Liver (tissue), 9 donors: ENCODE measurements around the gene ZNF518B. TPM values are rescaled to one million over a fixed set of nuclear protein-coding genes. Genes with fewer than 3 reads are reported as not detected.

Experiments used
- DNase-seq: peaks from one replicate; pipeline ENCODE4 v3.0.0-alpha.2; 2017; ENCODE audit warnings: low spot score
- H3K27ac ChIP-seq, 2 donors: one replicate each; pipeline ENCODE4 v1.7.0; 2013; ENCODE audit warnings: inconsistent platforms in 2 of 2, low read length in 2 of 2, control low read depth in 1 of 2, low read depth in 1 of 2, mild to moderate bottlenecking in 1 of 2
- H3K27me3 ChIP-seq, 4 donors: one replicate each; pipeline versions ENCODE4 v1.6.1 to v1.7.0; 2013; ENCODE audit warnings: low read length in 3 of 4, inconsistent platforms in 1 of 4, mild to moderate bottlenecking in 1 of 4, moderate library complexity in 1 of 4; ENCODE audit not compliant: control insufficient read depth in 4 of 4, insufficient read depth in 4 of 4
- H3K36me3 ChIP-seq, 4 donors: one replicate each; pipeline versions ENCODE4 v1.6.1 to v1.7.0; 2013; ENCODE audit warnings: low read length in 3 of 4, mild to moderate bottlenecking in 3 of 4, low read depth in 1 of 4, moderate library complexity in 1 of 4; ENCODE audit not compliant: control insufficient read depth in 4 of 4, insufficient read depth in 3 of 4
- H3K4me1 ChIP-seq, 4 donors: one replicate each; pipeline versions ENCODE4 v1.6.1 to v1.7.0; 2013; ENCODE audit warnings: low read length in 3 of 4, mild to moderate bottlenecking in 3 of 4, moderate library complexity in 1 of 4; ENCODE audit not compliant: control insufficient read depth in 4 of 4, insufficient read depth in 4 of 4
- H3K4me3 ChIP-seq, 3 donors: one replicate each; pipeline versions ENCODE4 v1.6.1 to v1.7.0; 2013; ENCODE audit warnings: low read length in 3 of 3, control low read depth in 1 of 3, low read depth in 1 of 3, mild to moderate bottlenecking in 1 of 3
- H3K9ac ChIP-seq, 2 donors: one replicate each; pipeline ENCODE4 v1.7.0; 2013; ENCODE audit warnings: low read length in 2 of 2, mild to moderate bottlenecking in 2 of 2, moderate library complexity in 2 of 2, control low read depth in 1 of 2, low read depth in 1 of 2
- H3K9me3 ChIP-seq, 4 donors: one replicate each; pipeline versions ENCODE4 v1.6.1 to v1.7.0; 2013; ENCODE audit warnings: low read length in 3 of 4; ENCODE audit not compliant: control insufficient read depth in 4 of 4
- ATF3 ChIP-seq: IDR thresholded peaks from 2 replicates; pipeline ENCODE4 v1.6.1; 2016; ENCODE audit warnings: antibody characterized with exemption
- CTCF ChIP-seq: fragments of 150-350 bp; IDR thresholded peaks from 2 replicates; pipeline ENCODE4 v1.5.1; 2017; ENCODE audit warnings: improper control_type of control experiment, low read depth, low read length; ENCODE audit not compliant: missing input control
- EGR1 ChIP-seq, 2 donors: IDR thresholded peaks; 2 replicates each; pipeline ENCODE4 v1.6.1; 2016 to 2018; ENCODE audit warnings: antibody characterized with exemption in 2 of 2, low read depth in 2 of 2
- FOXA1 ChIP-seq: IDR thresholded peaks from 2 replicates; pipeline ENCODE4 v1.6.1; 2016; ENCODE audit warnings: antibody characterized with exemption
- FOXA2 ChIP-seq: IDR thresholded peaks from 2 replicates; pipeline ENCODE4 v1.6.1; 2016; ENCODE audit warnings: antibody characterized with exemption
- GABPA ChIP-seq, 2 donors: IDR thresholded peaks in 1 of 2; conservative IDR thresholded peaks in 1 of 2; 2 replicates each; pipeline ENCODE4 v1.6.1; 2016; ENCODE audit warnings: antibody characterized with exemption in 2 of 2, mild to moderate bottlenecking in 1 of 2, moderate library complexity in 1 of 2
- HNF4G ChIP-seq: IDR thresholded peaks from 2 replicates; pipeline ENCODE4 v1.6.1; 2016; ENCODE audit warnings: antibody characterized with exemption
- JUND ChIP-seq, 2 donors: IDR thresholded peaks; 2 replicates each; pipeline ENCODE4 v1.6.1; 2016; ENCODE audit warnings: antibody characterized with exemption in 2 of 2
- MAX ChIP-seq: IDR thresholded peaks from 2 replicates; pipeline ENCODE4 v1.6.1; 2016; ENCODE audit warnings: antibody characterized with exemption
- NR2F2 ChIP-seq: IDR thresholded peaks from 2 replicates; pipeline ENCODE4 v1.6.1; 2016; ENCODE audit warnings: antibody characterized with exemption
- RAD21 ChIP-seq, 2 donors: IDR thresholded peaks; 2 replicates each; pipeline ENCODE4 v1.6.1; 2016; ENCODE audit warnings: antibody characterized with exemption in 2 of 2, mild to moderate bottlenecking in 2 of 2
- REST ChIP-seq: IDR thresholded peaks from 2 replicates; pipeline ENCODE4 v1.6.1; 2016; ENCODE audit warnings: antibody characterized with exemption, mild to moderate bottlenecking
- RXRA ChIP-seq, 2 donors: IDR thresholded peaks; 2 replicates each; pipeline ENCODE4 v1.6.1; 2017 to 2018; ENCODE audit warnings: antibody characterized with exemption in 2 of 2, mild to moderate bottlenecking in 1 of 2
- SP1 ChIP-seq: IDR thresholded peaks from 2 replicates; pipeline ENCODE4 v1.6.1; 2018; ENCODE audit warnings: antibody characterized with exemption, mild to moderate bottlenecking
- TAF1 ChIP-seq: conservative IDR thresholded peaks from 2 replicates; pipeline ENCODE4 v1.6.1; 2016; ENCODE audit warnings: antibody characterized with exemption, mild to moderate bottlenecking
- YY1 ChIP-seq: IDR thresholded peaks from 2 replicates; pipeline ENCODE4 v1.6.1; 2016; ENCODE audit warnings: antibody characterized with exemption, mild to moderate bottlenecking
- ZBTB33 ChIP-seq: IDR thresholded peaks from 2 replicates; pipeline ENCODE4 v1.6.1; 2016; ENCODE audit warnings: antibody characterized with exemption
- WGBS: extraction: QIAGEN DNeasy Blood & Tissue Kit; methylation state at CpG from one replicate; pipeline ENCODE4 v1.1.7; 2013; 5-methylcytosine and 5-hydroxymethylcytosine counted together
- polyA plus RNA-seq, 2 donors: library from polyadenylated mRNA; stranded (reverse) in 1 of 2; unstranded in 1 of 2; fragments of 200-250 nt in 1 of 2; fragments of >200 nt in 1 of 2; fragmentation: Nextera tagmentation in 1 of 2; extraction: Ambion mirVana in 1 of 2; gene quantifications; one replicate each; pipeline versions ENCODE4 v1.2.1 to v1.2.3, GENCODE V29; 2013 to 2015
- total RNA-seq, 2 donors: library from RNA; depleted of rRNA; stranded (reverse); fragments of >200 nt; gene quantifications; one replicate each; pipeline ENCODE4 v1.2.3, GENCODE V29; 2014
- donor health status: healthy.
- donor health status: healthy.
- donor health status: healthy.
- donor health status: healthy.
- donor health status: healthy.

The ZNF518B gene
- total and polyA plus RNA-seq, 4 donors, result 1.4 to 15.0 (median 6.9) TPM

GRCh38 chr4:10495651-10496050 is 38.4 kb upstream of the ZNF518B start:
- Histone ChIP-seq H3K9me3 (no peaks in the 10 kb centered on the region), H3K36me3 (no peaks in the 10 kb centered on the region), H3K9ac (no peak overlapping the region), H3K27me3 (peaks cover 0 to 4% (median 0%) of the 10 kb centered on the region in 4 donors), H3K4me1 (no peaks in the 10 kb centered on the region), H3K4me3 (no peak overlapping the region), H3K27ac (no peak overlapping the region)
- WGBS, result 70% methylated on average over 8 of the region's 8 CpGs
- no peak for DNase-seq
- TF ChIP-seq RXRA (IDR thresholded peaks at IDR 0.05) (no peak), YY1 (no peak)

- no peak for TF ChIP-seq EGR1 (IDR thresholded peaks at IDR 0.05; ENCODE audit: low read depth in 2 of 2)
- TF ChIP-seq RXRA (IDR thresholded peaks at IDR 0.05), result no peak
- TF ChIP-seq FOXA2, result no peak
- no peak for TF ChIP-seq GABPA (IDR thresholded peaks at IDR 0.05 in 1 of 2, conservative IDR thresholded peaks at IDR 0.05 in 1 of 2)
- TF ChIP-seq HNF4G, result no peak
- no peak for TF ChIP-seq CTCF
- no peak for TF ChIP-seq TAF1
- TF ChIP-seq ZBTB33, result no peak
- TF ChIP-seq RAD21 (IDR thresholded peaks at IDR 0.05), result no peak
- TF ChIP-seq MAX, result no peak
- TF ChIP-seq SP1, result no peak
- no peak for TF ChIP-seq JUND (IDR thresholded peaks at IDR 0.05)
- TF ChIP-seq ATF3, result no peak
- DNase-seq, result no peak
These were observed 35.2 kb upstream of the ZNF518B start for GRCh38 chr4:10492464-10492863.

GRCh38 chr4:10491401-10491800 is 34.2 kb upstream of the ZNF518B start:
- Histone ChIP-seq H3K4me3 (no peak overlapping the region), H3K9me3 (no peaks in the 10 kb centered on the region), H3K9ac (no peak overlapping the region), H3K4me1 (no peaks in the 10 kb centered on the region), H3K27ac (no peak overlapping the region), H3K27me3 (peaks cover 0 to 2% (median 0%) of the 10 kb centered on the region in 4 donors), H3K36me3 (no peaks in the 10 kb centered on the region)
- no peak for DNase-seq
- WGBS, result 74% methylated on average over 3 of the region's 3 CpGs
- no peak for TF ChIP-seq MAX
- TF ChIP-seq FOXA2, result no peak
- no peak for TF ChIP-seq REST
- TF ChIP-seq NR2F2, result no peak
- TF ChIP-seq RAD21 (IDR thresholded peaks at IDR 0.05), result no peak
- TF ChIP-seq YY1, result no peak
- no peak for TF ChIP-seq ATF3
- TF ChIP-seq EGR1 (IDR thresholded peaks at IDR 0.05; ENCODE audit: low read depth in 2 of 2), result no peak
- TF ChIP-seq HNF4G, result no peak
- no peak for TF ChIP-seq JUND (IDR thresholded peaks at IDR 0.05)
- no peak for TF ChIP-seq TAF1
- TF ChIP-seq RXRA (IDR thresholded peaks at IDR 0.05), result no peak
- no peak for TF ChIP-seq GABPA (IDR thresholded peaks at IDR 0.05 in 1 of 2, conservative IDR thresholded peaks at IDR 0.05 in 1 of 2)
- no peak for TF ChIP-seq ZBTB33
- TF ChIP-seq FOXA1, result no peak

More at GRCh38 chr4:10492464-10492863, 35.2 kb upstream of the ZNF518B start:
- no peaks in the 10 kb centered on the region for H3K4me1 ChIP-seq
- H3K9me3 ChIP-seq, result no peaks in the 10 kb centered on the region
- H3K27me3 ChIP-seq, result no peaks in the 10 kb centered on the region
- no peak overlapping the region for H3K4me3 ChIP-seq
- no peak overlapping the region for H3K27ac ChIP-seq
- 47% methylated on average over 11 of the region's 11 CpGs for WGBS
- no peaks in the 10 kb centered on the region for H3K36me3 ChIP-seq
- no peak overlapping the region for H3K9ac ChIP-seq
